GM21515 (cell line): Measurements from ENCODE around the gene BCL11B.

Experiments
- ATAC-seq: cut with Tn5 transposase; IDR thresholded peaks from one replicate; pipeline ENCODE4 v1.9.1; 2021; ENCODE audit not compliant: unreplicated experiment

Gene BCL11B

DNA sequence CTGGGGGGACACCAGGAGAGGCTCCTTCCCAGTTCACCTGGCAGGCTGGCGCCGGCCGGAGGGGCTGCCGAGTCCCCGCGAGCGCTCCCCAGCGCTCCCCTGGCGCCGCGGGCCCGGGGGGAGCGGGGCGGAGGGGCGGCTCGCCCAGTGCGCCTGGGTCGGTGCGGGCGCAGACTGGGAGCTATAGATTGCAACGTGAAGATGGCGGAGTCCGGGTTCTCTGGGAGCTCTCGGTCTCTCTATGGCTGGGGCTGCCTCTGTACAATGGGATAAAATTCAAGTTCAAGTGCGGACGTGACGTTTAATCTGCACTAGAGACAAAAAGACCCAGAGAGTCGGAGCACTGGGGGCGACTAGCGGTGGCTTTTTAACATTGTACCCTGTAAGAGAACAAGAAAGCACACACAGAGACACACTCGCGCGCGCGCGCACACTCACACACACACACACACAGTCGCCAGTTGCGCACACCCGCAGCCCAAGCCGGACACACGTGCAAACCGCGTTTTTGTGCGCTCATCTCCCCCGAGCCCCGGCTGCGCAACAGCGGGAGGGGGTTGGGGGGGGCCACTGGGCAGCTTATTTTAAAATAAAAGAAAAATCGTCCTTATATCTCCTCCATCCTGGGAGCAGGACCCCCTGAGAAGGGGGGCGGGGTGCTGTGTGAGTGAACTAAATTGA is at the start of gene BCL11B:
Gene BCL11B, minus strand, starts transcription at position 247 of the 681 bp plus-strand sequence. CDS start 979 bp downstream, outside the sequence.
- ATAC-seq, result peak; percentile 72

DNA sequence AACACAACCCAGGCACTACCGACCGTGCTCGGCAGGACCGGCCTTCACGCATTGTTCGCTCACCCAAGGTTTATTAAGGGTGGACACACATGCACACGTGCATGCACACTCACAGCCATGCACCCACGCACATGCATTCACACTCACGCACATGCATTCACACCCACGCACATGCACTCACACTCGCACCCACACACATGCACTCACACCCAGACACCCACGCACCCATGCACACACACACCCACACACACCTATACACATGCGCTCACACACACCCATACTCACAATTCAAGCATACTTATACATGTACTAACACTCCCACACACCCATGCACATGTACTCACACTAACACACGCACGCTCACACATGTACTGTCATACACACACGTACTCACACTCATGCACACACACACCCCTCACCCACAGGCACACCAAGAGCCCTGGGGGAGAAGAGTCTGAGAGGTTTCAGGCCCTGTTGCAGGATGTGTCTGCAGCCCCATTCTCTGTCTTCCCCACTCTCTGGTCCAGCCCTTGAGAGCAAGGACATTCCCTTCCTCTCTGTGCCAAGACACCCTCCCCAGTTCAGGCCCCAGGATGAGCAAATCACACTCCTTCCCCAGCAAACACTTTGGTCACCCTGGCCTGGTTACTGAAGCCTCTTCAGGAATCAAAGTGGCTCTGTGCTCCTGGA is 49.4 kb upstream of the BCL11B start:
- no peak for ATAC-seq

DNA sequence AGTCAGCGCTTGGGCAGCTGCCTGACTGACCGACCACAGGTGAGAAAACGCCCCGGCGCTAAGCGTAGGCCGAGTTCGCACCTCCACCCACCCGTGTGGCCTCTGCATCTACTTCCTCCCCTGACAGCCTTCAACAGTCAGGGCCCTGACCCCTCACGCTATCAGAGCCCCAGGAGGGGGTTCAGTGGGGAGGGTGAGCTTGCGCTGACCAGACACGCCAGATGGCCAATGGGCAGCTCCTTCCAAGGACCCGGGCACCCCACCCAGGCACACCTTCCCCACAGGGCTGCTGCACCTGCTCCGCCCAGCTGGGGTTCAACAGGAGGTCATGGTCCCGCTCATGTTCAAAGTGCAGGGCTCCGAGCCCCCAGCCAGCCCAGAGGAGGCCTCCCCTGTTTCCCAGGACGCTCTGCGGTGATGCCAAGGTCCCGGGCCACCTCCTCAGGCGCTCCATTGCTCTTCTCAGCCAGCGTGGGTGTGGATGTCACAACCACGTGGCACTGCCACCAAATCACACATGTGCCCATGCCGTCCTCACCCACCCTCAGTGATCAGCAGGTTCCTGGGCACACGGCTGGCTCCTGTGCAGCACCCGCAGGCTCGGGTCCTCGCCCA is 48.7 kb upstream of the BCL11B start:
- no peak for ATAC-seq

DNA sequence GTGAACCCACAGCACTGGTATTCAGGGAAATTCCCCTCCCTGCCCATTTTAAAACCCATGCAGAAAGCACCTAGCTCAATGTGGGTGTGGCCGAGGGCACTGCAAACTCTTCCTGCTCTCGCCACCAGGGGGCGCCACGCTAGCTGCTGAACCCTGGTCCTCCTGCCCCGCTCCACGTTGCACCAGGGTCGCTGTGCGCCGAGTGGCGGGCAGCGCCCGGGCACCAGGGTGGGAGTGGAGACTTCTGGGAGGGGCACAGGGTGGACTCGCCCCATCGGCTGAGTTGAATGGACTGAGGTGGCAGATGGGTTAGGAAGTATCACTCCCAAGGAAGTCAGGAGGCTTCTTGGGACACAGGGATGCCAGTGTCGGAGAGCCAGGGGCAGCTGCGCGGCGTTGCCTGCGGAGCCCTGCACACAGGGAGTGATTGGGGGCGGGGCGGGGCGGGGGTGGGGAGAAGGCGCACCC is 48.1 kb upstream of the BCL11B start:
- peak; percentile 67 for ATAC-seq

DNA sequence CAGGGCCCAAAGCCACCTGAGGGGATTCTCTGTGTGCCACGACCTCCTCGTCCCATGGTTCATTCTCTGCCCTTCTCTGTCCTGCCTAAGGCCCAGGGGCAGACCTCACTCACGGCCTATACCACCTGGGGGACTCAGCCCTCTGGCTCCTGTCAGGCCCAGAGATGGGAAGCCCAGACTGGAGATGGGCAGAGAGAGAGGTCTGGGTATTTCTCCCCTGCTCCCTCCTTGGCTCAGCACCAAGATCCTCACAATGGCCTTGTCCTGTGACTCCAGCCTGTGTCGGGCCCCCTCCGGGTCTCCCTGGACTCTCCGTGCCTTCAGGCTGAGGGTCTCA is 46.9 kb upstream of the BCL11B start:
- no peak for ATAC-seq

DNA sequence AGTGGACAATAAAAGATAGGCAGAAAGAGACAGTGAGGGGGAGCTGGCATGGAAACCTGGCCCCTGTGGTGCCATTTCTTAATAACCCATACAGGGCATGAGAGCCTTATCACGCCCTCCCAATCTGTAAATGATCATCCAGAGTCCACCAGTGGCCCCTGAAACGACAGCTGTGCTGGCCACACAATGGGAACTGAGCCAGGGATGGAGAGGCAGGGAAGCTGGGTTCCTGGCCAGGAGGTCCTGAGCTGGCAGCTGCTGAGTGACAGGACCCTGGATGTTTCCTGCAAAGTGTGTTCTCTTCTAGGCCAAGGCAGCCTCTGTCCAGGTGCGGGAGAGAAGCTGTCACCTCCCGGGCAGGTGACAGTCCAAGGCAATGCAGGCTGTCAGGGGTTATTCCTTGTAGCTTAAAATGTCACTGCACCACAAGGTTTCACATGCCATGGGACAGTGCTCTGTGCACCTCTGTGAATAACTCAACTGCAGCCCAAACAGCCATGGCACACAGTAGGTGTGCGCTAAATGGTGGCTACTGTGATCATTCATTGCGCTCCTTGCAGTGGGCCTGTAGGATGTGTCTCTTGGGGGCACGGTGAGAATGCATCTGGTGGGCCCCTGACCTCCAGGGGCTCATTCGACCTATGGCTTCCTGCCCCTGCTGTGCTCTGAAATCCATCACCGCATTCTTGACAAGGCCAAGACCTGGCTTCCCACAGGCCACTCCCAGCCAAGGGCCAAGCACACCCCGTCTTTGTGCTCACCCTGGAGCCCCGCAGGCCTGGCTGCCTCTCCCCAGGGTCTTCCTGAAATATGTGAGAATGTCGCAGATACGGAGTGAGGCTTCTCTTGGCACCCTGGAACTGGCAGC is 46.3 kb upstream of the BCL11B start:
- no peak for ATAC-seq

DNA sequence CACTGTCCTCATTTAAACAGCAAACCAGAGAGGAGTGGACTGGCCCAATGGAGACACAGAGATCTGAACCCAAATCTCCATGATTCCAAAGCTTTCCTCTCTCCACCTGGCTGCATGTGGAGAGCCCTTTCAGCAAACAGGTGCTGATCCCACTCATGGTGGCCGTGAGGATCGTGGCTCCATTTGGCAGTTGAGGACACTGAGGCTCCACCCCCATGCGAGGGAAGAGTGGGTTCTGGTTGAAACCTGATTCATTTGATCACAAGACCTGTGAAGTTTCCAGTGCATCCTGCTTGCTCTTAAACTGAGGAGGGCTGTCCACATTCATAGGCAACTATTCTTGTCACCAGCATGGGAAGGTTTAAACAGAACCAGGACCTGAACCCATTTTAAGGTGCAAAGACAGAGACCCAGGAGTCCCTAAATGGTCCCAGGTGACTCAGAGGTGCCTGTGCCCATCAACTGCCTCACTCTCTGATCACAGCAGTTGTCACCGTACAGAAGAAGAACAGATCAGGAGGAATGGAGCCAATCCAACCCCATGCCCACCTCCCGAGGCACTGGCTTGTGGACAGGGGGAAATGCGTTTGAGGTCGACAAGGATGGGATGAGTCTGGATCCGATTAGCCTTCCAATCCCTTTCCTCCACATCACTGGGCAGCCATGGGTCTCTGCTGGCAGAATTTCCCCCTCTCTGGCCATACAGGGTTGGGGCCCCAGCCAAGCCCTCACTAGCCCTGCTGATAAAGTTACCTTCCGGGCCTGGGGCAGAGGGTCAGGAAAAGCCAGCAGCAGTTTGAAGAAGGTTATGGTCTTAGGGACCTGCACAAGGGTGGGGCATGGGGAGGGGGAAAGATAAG is 45.5 kb upstream of the BCL11B start:
- no peak for ATAC-seq

DNA sequence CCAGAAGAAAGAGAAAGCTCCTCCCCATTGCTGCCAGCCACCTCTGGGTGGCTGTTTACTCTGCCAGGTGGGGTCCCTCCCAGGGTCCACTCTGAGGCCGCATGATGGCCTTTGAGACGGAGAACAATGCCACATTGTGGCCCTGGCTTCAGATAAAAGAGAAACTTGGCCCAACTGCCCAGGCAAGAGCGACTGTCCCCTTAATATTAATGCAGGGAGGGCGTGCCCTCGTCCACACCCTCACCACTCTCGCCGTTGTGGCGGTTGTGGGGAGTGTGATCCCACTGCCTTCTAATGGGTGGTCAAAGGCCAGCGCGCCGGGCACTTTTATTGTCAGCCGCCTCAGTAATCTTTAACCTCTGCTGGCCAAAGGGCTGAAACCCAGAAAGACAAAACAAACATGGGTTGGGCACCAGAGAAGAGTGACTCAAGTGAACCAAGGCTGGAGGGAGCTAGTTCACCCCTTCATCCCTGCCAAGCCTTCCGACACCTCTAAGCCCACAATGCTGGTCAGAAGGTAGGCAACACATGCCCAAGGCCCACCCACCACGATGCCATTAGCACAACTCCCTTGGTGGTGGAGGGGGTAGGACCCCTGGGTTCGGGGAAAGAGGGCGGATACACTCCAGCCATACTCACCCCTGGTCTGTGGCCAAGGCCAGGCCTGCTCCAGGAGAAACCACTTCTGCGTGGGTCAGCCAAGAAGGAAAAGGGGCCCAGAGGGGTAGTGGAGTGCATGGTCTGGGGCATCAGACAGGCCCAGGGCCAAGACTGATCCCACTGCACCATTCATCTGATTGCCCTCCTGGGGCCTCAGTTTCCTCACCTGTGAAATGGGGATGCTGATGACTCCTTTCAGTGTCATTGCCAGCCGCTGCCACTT is 44.5 kb upstream of the BCL11B start:
- no peak for ATAC-seq

DNA sequence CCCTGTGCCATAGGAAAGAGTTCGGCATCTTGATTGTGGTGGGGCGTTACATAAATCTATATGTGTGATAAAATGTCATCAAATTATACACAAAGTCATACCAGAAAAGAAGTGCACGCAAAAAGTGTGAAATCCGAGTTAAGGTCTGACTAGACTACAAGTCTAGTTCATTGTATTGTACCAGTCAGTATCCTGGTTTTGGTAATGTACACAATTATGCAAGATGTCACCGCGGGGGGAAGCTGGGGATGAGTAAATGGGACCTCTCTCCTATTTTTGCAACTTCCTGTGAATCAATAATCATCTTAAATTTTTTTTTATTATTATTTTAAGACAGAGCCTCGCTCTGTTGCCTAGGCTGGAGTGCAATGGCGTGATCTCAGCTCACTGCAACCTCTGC is 43.2 kb upstream of the BCL11B start:
- no peak for ATAC-seq

DNA sequence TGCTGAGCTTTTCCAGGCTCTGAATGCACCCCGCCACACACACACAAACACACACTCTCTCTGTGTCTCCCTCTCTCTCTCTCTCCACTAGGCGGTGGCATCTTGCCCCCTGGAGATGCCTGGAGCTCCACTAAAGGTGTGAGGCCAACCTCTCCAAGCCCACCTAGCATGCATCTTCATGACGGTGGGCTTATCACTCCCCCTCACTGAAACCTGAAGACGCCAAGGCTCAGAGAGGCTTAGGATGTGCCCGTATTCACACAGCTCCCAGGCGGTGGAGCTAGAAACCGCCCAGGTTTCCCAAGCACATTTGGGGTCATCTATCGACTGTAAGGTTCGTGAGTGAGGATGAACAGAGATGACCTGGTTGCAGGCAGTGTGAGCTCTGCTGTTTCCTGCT is 42.6 kb upstream of the BCL11B start:
- no peak for ATAC-seq

DNA sequence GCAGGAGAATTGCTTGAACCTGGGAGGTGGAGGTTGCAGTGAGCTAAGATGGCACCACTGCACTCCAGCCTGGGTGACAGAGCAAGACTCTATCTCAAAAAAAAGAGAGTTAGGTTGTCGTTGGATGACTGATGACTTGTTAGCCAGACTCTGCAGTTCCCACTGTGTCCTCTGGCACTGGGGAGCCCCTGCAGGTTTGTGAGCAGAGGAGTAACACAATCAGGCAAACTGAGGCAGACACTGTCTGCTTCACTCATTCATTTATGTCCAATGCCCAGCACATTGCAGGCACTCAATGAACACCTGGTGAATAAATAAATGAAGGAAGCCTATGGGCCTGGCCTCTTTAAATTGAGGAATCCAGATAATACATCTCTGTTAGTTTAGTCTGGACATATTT is 41.2 kb upstream of the BCL11B start:
- ATAC-seq, result no peak

DNA sequence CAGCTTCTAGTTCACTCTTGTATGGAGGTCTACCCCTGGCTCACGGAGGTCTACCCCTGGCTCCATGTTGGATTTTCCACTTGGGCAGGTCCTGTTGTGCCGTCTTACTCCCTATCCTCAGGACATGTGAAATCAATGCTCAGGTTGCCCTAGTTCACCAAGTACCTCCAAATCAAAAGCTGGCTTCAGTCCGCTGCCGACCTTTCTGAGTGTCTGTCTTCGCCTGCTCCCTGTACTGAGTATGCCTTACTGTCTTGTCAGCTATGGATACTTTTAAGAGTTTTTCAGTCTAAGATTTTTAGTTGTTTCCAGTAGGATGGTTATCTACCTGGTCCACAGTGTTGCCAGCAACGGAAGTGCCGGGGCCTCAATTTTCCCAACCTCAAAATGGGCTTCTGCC is 40.1 kb upstream of the BCL11B start:
- ATAC-seq, result no peak

DNA sequence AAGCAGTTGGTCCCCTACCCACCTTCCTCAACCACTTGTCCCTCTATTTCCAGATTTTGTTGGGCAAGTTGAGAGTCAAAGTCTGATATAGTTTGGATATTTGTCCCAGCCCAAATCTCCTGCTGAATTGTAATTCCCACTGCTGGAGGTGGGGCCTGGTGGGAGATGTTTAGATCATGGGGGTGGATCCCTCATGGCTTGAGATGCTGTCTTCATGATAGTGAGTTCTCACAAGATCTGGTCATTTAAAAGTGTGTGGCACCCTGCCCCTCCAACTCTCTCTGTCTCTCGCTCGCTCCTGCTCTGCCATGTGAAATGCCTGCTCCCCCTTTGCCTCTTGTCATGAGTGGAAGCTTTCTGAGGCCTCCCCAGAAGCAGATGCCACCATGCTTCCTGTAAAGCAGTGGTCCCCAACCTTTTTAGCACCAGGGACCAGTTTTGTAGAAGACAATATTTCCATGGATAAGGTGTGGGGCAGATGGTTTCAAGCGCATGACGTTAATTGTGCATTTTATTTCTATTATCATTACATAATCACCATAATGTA is 37.3 kb upstream of the BCL11B start:
- ATAC-seq, result no peak

DNA sequence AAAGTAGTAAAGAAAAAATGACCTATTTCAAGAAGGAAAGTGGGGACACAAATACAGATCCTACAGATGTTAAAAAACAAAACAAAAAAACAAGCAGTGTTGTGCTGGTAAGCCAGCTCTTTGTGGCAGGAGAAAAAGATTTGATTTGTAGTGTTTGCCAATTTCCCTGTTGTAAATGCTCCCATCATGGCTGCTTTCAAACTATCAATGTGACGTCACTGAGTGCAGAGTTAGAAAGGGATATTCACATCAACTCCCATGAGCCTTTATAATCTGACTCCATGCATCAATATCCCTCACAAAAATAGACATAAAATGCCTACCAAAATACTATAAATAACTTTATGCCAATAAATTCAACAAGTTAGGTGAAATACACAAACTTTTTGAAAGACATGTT is 32.2 kb upstream of the BCL11B start:
- no peak for ATAC-seq

DNA sequence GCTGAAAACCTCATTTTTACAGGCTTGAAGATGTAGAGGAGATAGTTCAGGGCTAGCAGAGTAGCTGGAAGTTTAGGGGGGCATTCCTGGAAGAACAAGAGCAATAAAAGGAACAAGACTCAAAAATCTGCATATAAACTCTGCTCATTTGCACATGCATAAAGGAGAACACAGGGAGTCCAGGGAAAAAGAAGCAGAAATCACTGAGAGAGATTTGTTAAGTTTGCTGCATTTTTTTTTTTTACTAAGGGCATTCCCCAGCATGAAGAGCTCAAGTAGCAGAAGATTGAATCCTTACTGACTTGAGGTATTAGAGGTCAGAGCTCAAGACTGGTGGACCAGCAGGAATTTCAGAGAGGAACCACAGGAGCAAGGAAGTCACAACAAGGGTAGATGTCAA is 28.2 kb upstream of the BCL11B start:
- ATAC-seq, result no peak

DNA sequence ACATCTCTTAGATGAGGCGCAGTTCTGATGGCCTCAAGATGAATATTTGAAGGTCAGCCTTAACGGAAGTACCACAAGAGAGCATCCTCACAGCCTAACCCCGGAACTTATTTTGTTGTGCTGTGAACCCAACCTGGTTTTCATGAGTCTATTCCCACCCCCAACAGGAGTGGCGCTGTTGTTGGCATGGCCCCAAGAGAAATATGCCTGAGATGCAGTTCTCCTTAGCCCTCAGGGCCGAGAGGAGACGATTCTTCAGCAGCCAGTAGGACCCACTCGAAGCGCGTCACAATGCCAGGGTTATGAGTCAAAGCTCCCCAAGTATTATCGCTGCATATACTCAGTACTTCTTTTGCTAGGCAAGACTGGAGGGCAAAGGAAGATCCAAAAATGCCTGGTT is 24.5 kb upstream of the BCL11B start:
- ATAC-seq, result no peak

DNA sequence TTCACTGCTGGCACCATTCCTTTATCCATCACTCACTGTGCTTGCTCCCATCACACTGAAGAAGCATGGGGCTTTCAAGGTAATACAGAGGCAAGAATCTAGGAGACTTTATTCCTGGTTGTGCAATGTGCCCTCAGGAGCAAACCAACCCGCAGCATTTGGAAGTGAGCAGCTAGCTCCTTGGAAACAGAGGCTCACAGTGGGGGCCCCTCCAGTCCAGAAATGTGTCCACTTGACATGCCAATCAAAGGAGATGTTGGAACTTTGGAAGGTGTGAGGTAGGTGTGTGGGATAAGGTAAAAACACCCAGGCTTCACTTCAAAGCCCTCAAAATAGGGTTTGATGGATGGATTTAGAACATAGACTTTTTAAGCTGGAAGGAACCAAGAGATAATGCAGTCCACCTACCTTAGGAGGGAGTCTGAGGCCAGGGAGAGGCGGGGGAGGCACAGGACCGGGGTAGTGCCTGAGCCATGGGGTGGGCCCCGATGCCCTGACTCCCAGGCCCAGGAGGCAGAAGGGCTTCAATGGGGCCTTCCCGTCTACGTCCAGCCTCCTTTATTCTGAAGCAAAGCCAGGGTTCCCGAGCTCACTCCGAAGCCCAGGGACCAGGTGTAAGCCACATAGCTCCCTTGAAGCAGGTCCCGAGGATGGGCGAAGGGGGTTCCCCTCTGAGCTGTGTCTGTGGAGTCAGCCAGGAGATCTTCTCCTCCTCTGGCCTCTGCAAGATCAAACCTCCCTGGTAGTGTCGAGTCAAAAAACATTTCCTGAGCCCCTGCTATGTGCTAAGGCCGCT is 17.6 kb upstream of the BCL11B start:
- ATAC-seq, result no peak

DNA sequence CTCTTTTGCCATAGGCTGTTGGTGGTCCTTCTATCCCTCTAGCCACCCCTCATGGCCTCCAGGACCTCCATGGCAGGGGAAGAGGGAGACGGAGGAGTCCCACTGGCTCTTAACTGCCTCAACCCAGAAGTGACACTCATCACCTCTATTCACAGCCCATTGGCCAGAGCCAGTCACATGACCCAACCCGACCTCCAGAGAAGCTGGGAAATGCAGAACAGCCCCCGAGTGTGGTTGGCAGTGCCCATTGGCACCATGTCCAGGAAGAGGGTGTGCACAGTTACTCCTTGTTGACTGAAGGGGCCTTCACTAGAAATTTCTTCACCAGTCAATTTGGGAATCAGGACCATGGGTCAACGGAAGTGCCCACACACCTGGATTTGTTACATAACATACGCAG is 17.0 kb upstream of the BCL11B start:
- ATAC-seq, result no peak
